Activated T-cell treated with anti-CD3 and anti-CD28 coated beads, Interleukin-2, amount 50 U/mL, for 24 hours (primary cell): ENCODE data around the gene MARVELD1.

Source experiments
- DNase-seq: peaks from one replicate; pipeline ENCODE4 v3.0.0-alpha.2; 2020
- H3K27ac Mint-ChIP-seq: 2 replicates; pipeline ENCODE4 v1.8.0; 2020; ENCODE audit warnings: mild to moderate bottlenecking, mixed read lengths
- H3K27me3 Mint-ChIP-seq: 2 replicates; pipeline ENCODE4 v1.8.0; 2020; ENCODE audit warnings: mixed read lengths
- H3K36me3 Mint-ChIP-seq: 2 replicates; pipeline ENCODE4 v1.8.0; 2020; ENCODE audit warnings: low read depth, mixed read lengths
- H3K4me1 Mint-ChIP-seq: 2 replicates; pipeline ENCODE4 v1.8.0; 2020; ENCODE audit warnings: low read depth, mixed read lengths
- H3K4me3 Mint-ChIP-seq: 2 replicates; pipeline ENCODE4 v1.8.0; 2020; ENCODE audit warnings: mild to moderate bottlenecking, moderate library complexity, mixed read lengths
- H3K9me3 Mint-ChIP-seq: 2 replicates; pipeline ENCODE4 v1.8.0; 2020; ENCODE audit warnings: mixed read lengths

The MARVELD1 gene

GRCh38 chr10:97724341-97724941, 10.9 kb downstream of the MARVELD1 start:
- H3K9me3 Mint-ChIP-seq: no peaks in the 10 kb centered on the region
- DNase-seq: no peak
- no peak overlapping the region for H3K4me3 Mint-ChIP-seq
- H3K4me1 Mint-ChIP-seq: peaks cover 5% of the 10 kb centered on the region
- no peak overlapping the region for H3K27ac Mint-ChIP-seq
- peaks cover 7% of the 10 kb centered on the region for H3K27me3 Mint-ChIP-seq
- no peaks in the 10 kb centered on the region for H3K36me3 Mint-ChIP-seq

GRCh38 chr10:97726636-97727178, 13.2 kb downstream of the MARVELD1 start:
- no peaks in the 10 kb centered on the region for H3K9me3 Mint-ChIP-seq
- peaks cover 5% of the 10 kb centered on the region for H3K4me1 Mint-ChIP-seq
- H3K36me3 Mint-ChIP-seq: no peaks in the 10 kb centered on the region

GRCh38 chr10:97729014-97729413, 15.5 kb downstream of the MARVELD1 start:
- H3K27ac Mint-ChIP-seq: no peak overlapping the region
- peaks cover 9% of the 10 kb centered on the region for H3K27me3 Mint-ChIP-seq
- H3K4me3 Mint-ChIP-seq: no peak overlapping the region
- no peaks in the 10 kb centered on the region for H3K36me3 Mint-ChIP-seq
- no peak for DNase-seq
- H3K4me1 Mint-ChIP-seq: peaks cover 5% of the 10 kb centered on the region
- H3K9me3 Mint-ChIP-seq: no peaks in the 10 kb centered on the region

More at GRCh38 chr10:97726636-97727178, 13.2 kb downstream of the MARVELD1 start:
- Mint-ChIP-seq H3K4me3 (no peak overlapping the region), H3K27ac (no peak overlapping the region), H3K27me3 (peaks cover 9% of the 10 kb centered on the region)
- no peak for DNase-seq

GRCh38 chr10:97731346-97732051, 18.0 kb downstream of the MARVELD1 start:
- Mint-ChIP-seq H3K4me1 (peaks cover 15% of the 10 kb centered on the region), H3K36me3 (no peaks in the 10 kb centered on the region), H3K27me3 (peaks cover 6% of the 10 kb centered on the region), H3K4me3 (no peak overlapping the region), H3K9me3 (no peaks in the 10 kb centered on the region), H3K27ac (no peak overlapping the region)
- peak; percentile 45 for DNase-seq

GRCh38 chr10:97732052-97732359, 18.5 kb downstream of the MARVELD1 start:
- Mint-ChIP-seq H3K27ac (no peak overlapping the region), H3K4me3 (no peak overlapping the region), H3K27me3 (peaks cover 6% of the 10 kb centered on the region), H3K4me1 (peaks cover 16% of the 10 kb centered on the region), H3K36me3 (peaks cover 2% of the 10 kb centered on the region), H3K9me3 (no peaks in the 10 kb centered on the region)
- no peak for DNase-seq

- no peak for DNase-seq
- Mint-ChIP-seq H3K4me3 (no peak overlapping the region), H3K36me3 (peaks cover 13% of the 10 kb centered on the region), H3K4me1 (peaks cover 23% of the 10 kb centered on the region), H3K27ac (no peak overlapping the region), H3K9me3 (no peaks in the 10 kb centered on the region), H3K27me3 (peaks cover 6% of the 10 kb centered on the region)
Observed at GRCh38 chr10:97733256-97733655, 19.7 kb downstream of the MARVELD1 start.

- H3K27ac Mint-ChIP-seq: no peak overlapping the region
- no peak for DNase-seq
- no peak overlapping the region for H3K4me3 Mint-ChIP-seq
Observed at GRCh38 chr10:97734021-97734420, 20.5 kb downstream of the MARVELD1 start.

GRCh38 chr10:97736403-97736901, 22.9 kb downstream of the MARVELD1 start:
- Mint-ChIP-seq H3K4me3 (peak overlapping the region; percentile 93), H3K4me1 (peaks cover 51% of the 10 kb centered on the region), H3K9me3 (no peaks in the 10 kb centered on the region), H3K27me3 (no peaks in the 10 kb centered on the region), H3K27ac (peak overlapping the region; percentile 98), H3K36me3 (peaks cover 42% of the 10 kb centered on the region)
- DNase-seq: peak; percentile 34

More at GRCh38 chr10:97734021-97734420, 20.5 kb downstream of the MARVELD1 start:
- H3K36me3 Mint-ChIP-seq: peaks cover 18% of the 10 kb centered on the region
- peaks cover 28% of the 10 kb centered on the region for H3K4me1 Mint-ChIP-seq
- H3K27me3 Mint-ChIP-seq: peaks cover 4% of the 10 kb centered on the region
- H3K9me3 Mint-ChIP-seq: no peaks in the 10 kb centered on the region

- Mint-ChIP-seq H3K27me3 (no peaks in the 10 kb centered on the region), H3K9me3 (no peaks in the 10 kb centered on the region), H3K4me1 (peaks cover 53% of the 10 kb centered on the region), H3K4me3 (peak within 1 kb of the TSS; percentile 93), H3K36me3 (peaks cover 49% of the 10 kb centered on the region), H3K27ac (peak within 1 kb of the TSS; percentile 98)
- DNase-seq: peak; percentile 99
Observed at GRCh38 chr10:97736902-97737769, 23.6 kb downstream of the MARVELD1 start, which contains the start of gene ZFYVE27. Gene ZFYVE27, plus strand, starts transcription at chr10:97737128. Its CDS starts 1,350 bp downstream, at chr10:97738478.

- Mint-ChIP-seq H3K4me1 (peaks cover 55% of the 10 kb centered on the region), H3K27me3 (no peaks in the 10 kb centered on the region), H3K27ac (peak overlapping the region; percentile 98), H3K36me3 (peaks cover 52% of the 10 kb centered on the region), H3K9me3 (no peaks in the 10 kb centered on the region), H3K4me3 (peak overlapping the region; percentile 93)
- no peak for DNase-seq
Observed at GRCh38 chr10:97737770-97738265, 24.3 kb downstream of the MARVELD1 start.

- Mint-ChIP-seq H3K4me3 (peak overlapping the region; percentile 93), H3K4me1 (peaks cover 60% of the 10 kb centered on the region), H3K27ac (no peak overlapping the region)
Observed at GRCh38 chr10:97738616-97739015, 25.1 kb downstream of the MARVELD1 start.

GRCh38 chr10:97740613-97741012, 27.1 kb downstream of the MARVELD1 start:
- no peak for DNase-seq
- Mint-ChIP-seq H3K36me3 (peaks cover 80% of the 10 kb centered on the region), H3K4me1 (peaks cover 62% of the 10 kb centered on the region), H3K27ac (no peak overlapping the region), H3K27me3 (no peaks in the 10 kb centered on the region), H3K9me3 (no peaks in the 10 kb centered on the region), H3K4me3 (no peak overlapping the region)

More at GRCh38 chr10:97738616-97739015, 25.1 kb downstream of the MARVELD1 start:
- Mint-ChIP-seq H3K27me3 (no peaks in the 10 kb centered on the region), H3K36me3 (peaks cover 60% of the 10 kb centered on the region), H3K9me3 (no peaks in the 10 kb centered on the region)
- DNase-seq: no peak

- Mint-ChIP-seq H3K27ac (peak overlapping the region; percentile 46), H3K9me3 (no peaks in the 10 kb centered on the region), H3K36me3 (peaks cover 89% of the 10 kb centered on the region)
Observed at GRCh38 chr10:97743169-97743943, 29.8 kb downstream of the MARVELD1 start.

More at GRCh38 chr10:97743169-97743943, 29.8 kb downstream of the MARVELD1 start:
- no peaks in the 10 kb centered on the region for H3K27me3 Mint-ChIP-seq
- H3K4me1 Mint-ChIP-seq: peaks cover 39% of the 10 kb centered on the region
- DNase-seq: no peak
- H3K4me3 Mint-ChIP-seq: no peak overlapping the region
